NCI-H82 treated with DMSO at 0.1 percent for 48 hours (cell line): Measurements from ENCODE around the gene ADGRB3.
A peak's percentile ranks its signal among the peaks of the same experiment; 100 is the strongest.
"Not testable (repeated sequence)": the region's sequence is repeated elsewhere in the genome, so short reads cannot be mapped to it uniquely, and the experiment has no call there.

Source experiments
- DNase-seq: peaks from one replicate; lab custom pipeline; 2025; ENCODE audit not compliant: unreplicated experiment; lab: John Stamatoyannopoulos, UW

The ADGRB3 gene

GRCh38 chr6:69217343-69217742, 582.3 kb downstream of the ADGRB3 start:
- no peak for DNase-seq

DNA sequence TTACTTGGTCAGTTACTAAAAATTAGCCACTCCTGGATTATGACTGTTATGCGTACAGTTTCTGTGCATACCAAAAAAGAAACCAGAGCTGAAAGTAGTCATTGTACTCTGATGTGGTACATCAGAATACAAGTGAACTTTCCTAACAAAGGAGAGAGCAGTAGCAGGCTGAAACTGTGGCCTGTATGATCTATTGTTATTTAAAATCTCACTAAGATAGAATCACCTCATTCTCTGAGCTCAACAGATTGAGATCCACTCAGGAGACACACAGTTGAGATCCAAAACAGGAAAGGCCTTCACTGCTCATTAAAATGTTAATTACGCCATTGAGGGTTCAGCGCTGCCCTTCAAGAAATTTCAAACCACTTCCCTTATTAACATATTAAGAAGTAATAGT, 585.3 kb downstream of the ADGRB3 start:
- DNase-seq = no peak

DNA sequence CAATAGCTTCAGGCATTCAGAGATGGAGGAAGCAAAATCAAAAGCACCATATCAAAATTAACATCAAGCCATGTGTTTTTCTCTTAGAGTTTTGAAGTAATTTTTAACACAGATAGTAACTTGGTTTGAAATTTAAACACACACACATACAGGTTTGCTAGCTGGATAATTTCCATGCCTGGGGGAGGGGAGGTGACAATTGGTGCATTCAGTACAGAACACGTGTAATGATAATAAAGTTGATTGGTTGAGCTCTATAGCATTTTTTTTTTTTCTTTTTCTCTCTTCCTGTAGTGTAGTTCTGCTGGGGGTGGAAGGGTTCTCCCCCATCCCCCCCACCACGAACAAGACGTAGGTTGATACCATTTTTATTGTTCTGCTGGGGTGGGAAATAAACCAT, 596.9 kb downstream of the ADGRB3 start:
- no peak for DNase-seq

DNA sequence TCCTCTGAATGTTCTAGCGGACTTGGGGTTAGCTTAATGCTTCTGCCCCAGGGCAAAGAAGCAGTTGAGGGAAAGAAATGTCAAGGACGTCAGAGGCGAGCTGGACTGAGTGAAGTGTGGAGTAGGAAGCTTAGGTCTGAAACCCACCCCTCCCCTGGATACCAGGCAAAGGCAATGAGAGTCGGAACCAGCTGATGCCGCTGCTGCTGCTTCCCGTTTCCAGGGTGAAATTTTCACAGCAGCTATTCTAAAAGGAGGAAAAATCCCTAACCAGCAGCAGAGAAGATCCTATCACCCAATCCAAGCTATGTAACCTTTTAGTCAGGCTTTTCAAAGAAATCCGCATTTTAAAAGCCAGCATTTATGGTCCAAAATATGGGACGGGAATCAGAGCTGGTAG, 597.4 kb downstream of the ADGRB3 start:
- peak; percentile 42 for DNase-seq

- peak; percentile 66 for DNase-seq
Measured at GRCh38 chr6:69232911-69233448, 597.9 kb downstream of the ADGRB3 start.

- DNase-seq = no peak
Measured at GRCh38 chr6:69238067-69238466, 603.0 kb downstream of the ADGRB3 start.

DNA sequence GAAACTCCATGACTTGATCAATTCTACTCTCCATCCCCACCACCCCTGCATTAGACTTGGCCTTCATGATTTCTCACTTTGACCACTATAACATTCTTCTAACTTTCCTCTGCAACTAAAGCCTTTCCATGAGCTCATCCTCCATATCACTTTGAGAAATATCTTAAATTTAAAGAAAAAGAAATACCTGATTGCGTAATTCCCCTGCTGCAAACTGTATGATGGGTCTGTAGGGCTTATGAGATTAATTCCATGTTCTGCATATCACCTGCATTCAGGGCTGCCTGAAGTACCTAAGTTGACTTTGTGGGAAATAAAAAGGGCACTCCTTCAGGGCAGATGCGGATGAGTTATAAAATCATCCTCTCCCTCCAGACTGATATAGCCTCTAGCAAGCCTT, 611.9 kb downstream of the ADGRB3 start:
- DNase-seq = no peak

GRCh38 chr6:69261010-69261409, 625.9 kb downstream of the ADGRB3 start:
- DNase-seq = no peak

GRCh38 chr6:69263297-69263696, 628.2 kb downstream of the ADGRB3 start:
- DNase-seq = no peak

- DNase-seq = no peak
Measured at GRCh38 chr6:69265090-69265489, 630.0 kb downstream of the ADGRB3 start.

DNA sequence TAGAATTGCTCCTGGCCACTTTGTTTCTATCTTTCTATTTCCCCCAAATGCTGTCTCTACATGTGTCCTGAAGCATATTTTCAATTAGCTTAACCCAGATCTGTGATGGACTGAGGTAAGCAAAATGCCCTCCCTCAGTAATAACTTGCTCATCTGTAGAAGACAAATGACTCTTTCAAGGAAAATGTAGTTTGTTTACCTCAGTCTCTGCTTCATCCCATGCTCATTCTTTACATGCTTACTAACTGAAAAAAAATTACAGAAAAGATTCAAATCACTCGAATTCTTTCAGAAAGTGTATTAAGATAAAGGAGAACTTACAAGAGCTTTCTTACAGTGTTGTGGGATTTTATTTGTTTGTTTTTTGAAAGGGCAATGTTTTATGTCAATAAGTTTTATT, 630.6 kb downstream of the ADGRB3 start:
- DNase-seq = no peak

GRCh38 chr6:69276204-69276603, 641.1 kb downstream of the ADGRB3 start:
- no peak for DNase-seq

GRCh38 chr6:69279805-69280204, 644.7 kb downstream of the ADGRB3 start:
- no peak for DNase-seq

- DNase-seq = no peak
Measured at GRCh38 chr6:69280858-69281257, 645.8 kb downstream of the ADGRB3 start.

- DNase-seq = no peak
Measured at GRCh38 chr6:69284176-69284730, 649.2 kb downstream of the ADGRB3 start.

GRCh38 chr6:69285054-69285453, 650.0 kb downstream of the ADGRB3 start:
- no peak for DNase-seq

DNA sequence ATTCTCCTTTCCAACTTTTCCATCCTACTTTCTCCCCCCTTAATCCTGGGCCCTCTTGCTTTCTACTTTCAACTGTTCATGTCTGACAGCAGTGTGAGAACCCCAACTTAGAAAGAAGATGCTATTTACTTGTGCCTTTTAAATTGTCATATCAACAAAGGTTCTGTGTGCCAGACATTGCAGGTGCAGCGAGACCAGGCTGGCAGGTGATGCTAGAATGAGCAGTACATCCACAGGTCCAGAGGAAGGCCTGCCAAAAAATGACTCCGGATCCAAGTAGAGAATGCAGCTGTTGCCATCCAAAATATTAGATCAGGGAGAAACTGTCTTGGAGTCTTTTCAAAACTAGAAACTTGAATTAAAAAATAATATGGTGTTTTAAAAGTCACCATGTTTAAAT, 651.2 kb downstream of the ADGRB3 start:
- no peak for DNase-seq

DNA sequence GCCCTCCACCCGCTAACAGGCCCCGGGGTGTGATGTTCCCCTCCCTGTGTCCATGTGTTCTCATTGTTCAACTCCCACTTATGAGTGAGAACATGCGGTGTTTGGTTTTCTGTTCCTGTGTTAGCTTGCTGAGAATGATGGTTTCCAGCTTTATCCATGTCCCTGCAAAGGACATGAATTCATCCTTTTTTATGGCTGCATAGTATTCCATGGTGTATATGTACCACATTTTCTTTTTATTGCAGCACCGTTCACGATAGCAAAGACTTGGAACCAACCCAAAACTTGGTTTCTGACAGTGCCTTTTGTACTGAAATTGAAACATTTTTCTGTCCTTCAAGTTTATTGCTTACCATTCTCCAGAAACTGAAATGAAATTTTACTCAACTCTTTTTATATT, 653.1 kb downstream of the ADGRB3 start:
- DNase-seq = not testable (repeated sequence)

DNA sequence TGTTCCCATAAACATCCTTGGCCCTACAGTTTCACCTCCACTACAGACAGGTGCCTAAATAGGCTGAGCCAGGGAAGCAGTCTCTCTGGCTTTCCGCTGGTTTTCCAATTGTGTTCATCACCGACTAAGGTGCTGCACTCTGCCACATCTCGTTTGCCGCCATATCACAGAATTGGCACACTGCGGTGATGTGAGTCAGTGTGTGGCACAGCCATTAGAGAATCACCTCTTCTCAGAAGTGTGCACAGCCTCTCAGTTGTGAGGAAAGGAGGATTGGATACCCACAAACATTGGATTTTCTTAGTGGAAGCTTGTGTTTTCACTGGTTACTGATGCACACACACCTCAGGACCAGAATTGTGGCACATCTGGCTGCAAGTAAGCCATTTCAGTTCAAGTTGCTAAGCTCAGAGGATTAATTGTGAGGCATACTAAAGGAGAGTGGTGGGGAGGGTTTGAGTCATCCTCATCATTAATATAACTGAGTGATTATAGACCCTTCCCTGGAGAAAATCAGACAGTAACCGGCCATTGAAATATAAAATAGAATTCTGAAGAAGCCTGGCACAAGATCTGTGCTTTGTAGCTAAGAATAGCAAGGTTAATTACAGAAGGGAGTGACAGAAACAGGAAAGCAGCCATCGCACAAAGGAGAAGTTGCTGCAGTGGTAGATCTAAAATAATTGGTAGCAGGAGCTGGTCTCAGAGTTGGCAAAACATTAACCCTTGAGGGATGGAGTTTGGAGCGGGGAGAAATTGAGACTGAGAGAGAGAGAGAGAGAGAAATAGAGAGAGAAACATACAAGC, 654.8 kb downstream of the ADGRB3 start:
- DNase-seq = peak; percentile 23

DNA sequence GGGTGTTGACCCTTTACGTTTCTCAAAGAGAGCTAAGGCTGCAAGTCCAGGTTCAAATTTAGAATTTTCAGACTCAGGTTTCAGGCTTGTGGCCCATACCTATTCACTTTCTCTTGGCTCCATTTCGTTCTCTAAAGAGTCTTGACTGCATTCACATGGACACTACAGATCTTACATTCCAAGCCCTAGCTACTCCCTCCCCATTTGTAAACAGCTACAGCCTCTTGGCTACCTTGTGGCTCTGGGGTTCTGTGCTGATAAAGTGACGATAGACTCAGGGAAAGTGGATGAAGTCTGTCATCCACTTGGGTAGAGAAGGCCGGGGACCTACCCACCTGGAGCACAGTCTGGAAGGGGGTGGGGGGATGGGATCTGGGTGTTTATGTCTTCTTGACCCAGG, 658.4 kb downstream of the ADGRB3 start:
- DNase-seq = no peak

DNA sequence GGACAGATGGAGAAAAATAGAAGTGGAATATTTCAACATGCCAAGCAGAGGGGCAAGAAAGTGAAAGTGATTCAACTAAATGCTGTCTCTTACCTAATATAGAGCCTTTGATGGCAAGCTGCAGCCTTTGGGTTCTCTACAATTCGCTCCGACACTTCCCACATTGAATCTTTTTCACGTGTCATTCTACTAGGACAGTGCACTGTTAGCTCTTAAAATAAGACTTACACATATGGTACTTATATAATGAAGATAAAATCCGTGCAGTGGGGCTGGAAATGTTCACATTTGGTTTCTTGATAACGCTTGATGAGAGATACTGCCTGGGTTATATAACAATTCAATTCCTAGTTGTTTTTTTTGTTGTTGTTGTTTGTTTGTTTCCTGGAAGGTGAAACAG, 659.3 kb downstream of the ADGRB3 start:
- DNase-seq = no peak

DNA sequence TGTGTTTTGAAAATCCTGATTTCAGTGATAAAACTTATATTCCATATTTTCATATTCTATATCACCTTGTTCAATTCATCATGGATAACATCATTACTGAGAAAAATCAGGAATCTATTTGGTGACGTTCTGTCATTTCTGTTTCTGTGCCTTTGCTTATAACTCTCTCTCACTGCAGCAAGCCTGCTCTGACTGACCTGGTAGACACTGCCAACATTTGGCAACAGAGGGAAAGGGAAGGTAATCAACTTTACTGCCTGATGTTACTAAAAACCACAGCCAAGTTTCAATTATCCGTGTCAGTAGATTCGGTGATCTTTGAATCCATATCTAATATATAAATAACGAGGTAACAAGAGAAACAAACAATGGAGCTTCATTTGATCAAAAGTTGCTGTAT, 659.8 kb downstream of the ADGRB3 start:
- DNase-seq = no peak

DNA sequence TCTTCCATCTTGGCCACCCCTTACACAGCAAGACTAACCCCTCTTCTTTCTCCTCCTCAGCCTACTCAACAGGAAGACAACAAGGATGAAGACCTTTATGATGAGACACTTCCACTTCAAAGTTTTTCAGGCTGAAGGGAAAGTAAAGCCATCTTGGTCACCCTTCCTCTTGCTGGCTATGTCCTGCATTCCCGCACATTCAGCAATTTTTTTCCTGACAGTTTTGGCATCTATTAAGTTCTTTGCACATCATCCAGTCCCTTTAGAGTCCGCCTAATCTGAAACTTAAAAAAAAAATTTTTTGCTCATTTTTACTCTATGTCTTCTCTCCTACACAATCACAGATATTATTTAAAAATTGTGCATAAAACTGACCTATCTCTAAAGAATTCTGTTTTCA, 668.3 kb downstream of the ADGRB3 start:
- DNase-seq = no peak
